Activated CD4-positive, alpha-beta T cell treated with anti-CD3 and anti-CD28 coated beads, Interleukin-2, amount 50 U/mL, for 16 hours (primary cell): ENCODE measurements around the gene ARHGAP8.
"Not testable (repeated sequence)": the region's sequence is repeated elsewhere in the genome, so short reads cannot be mapped to it uniquely, and the experiment has no call there.

Experiments
- DNase-seq: peaks from one replicate; pipeline ENCODE4 v3.0.0-alpha.2; 2020

The ARHGAP8 gene

GRCh38 chr22:44740307-44740706 lies 12.1 kb upstream of the ARHGAP8 start:
- DNase-seq: no peak

- DNase-seq: no peak
Measured at GRCh38 chr22:44741929-44742328, 10.4 kb upstream of the ARHGAP8 start.

GRCh38 chr22:44743247-44743646 lies 9.1 kb upstream of the ARHGAP8 start:
- DNase-seq: no peak

- no peak for DNase-seq
Measured at GRCh38 chr22:44743804-44744211, 8.6 kb upstream of the ARHGAP8 start.

GRCh38 chr22:44745853-44746789 lies 6.3 kb upstream of the ARHGAP8 start:
- DNase-seq: no peak

GRCh38 chr22:44747784-44748127 lies 4.6 kb upstream of the ARHGAP8 start:
- not testable (repeated sequence) for DNase-seq

- DNase-seq: no peak
Measured at GRCh38 chr22:44748524-44748923, 3.9 kb upstream of the ARHGAP8 start.

GRCh38 chr22:44750481-44750880 lies 1.9 kb upstream of the ARHGAP8 start:
- no peak for DNase-seq

GRCh38 chr22:44753189-44754042 lies 1.0 kb downstream of the ARHGAP8 start:
- no peak for DNase-seq

GRCh38 chr22:44754998-44755397 lies 2.6 kb downstream of the ARHGAP8 start:
- DNase-seq: no peak

- DNase-seq: no peak
Measured at GRCh38 chr22:44755417-44755816, 3.0 kb downstream of the ARHGAP8 start.

GRCh38 chr22:44755956-44756361 lies 3.6 kb downstream of the ARHGAP8 start:
- DNase-seq: no peak

- no peak for DNase-seq
Measured at GRCh38 chr22:44758344-44758973, 6.1 kb downstream of the ARHGAP8 start.

- DNase-seq: no peak
Measured at GRCh38 chr22:44759001-44759400, 6.6 kb downstream of the ARHGAP8 start.

- DNase-seq: no peak
Measured at GRCh38 chr22:44759430-44760310, 7.3 kb downstream of the ARHGAP8 start.

- no peak for DNase-seq
Measured at GRCh38 chr22:44760476-44760875, 8.1 kb downstream of the ARHGAP8 start.

- DNase-seq: no peak
Measured at GRCh38 chr22:44761025-44761424, 8.7 kb downstream of the ARHGAP8 start.

- DNase-seq: no peak
Measured at GRCh38 chr22:44764373-44764772, 12.0 kb downstream of the ARHGAP8 start.

GRCh38 chr22:44764974-44765373 lies 12.6 kb downstream of the ARHGAP8 start:
- DNase-seq: no peak

GRCh38 chr22:44765571-44766285 lies 13.4 kb downstream of the ARHGAP8 start:
- DNase-seq: no peak

- DNase-seq: no peak
Measured at GRCh38 chr22:44773082-44773481, 20.7 kb downstream of the ARHGAP8 start.

- no peak for DNase-seq
Measured at GRCh38 chr22:44775862-44776261, 23.5 kb downstream of the ARHGAP8 start.
